GM19467 (cell line): ENCODE data around the gene JAKMIP3.

Experiments used
- ATAC-seq: cut with Tn5 transposase; IDR thresholded peaks from one replicate; pipeline ENCODE4 v1.9.1; 2021; ENCODE audit warnings: mild to moderate bottlenecking, moderate library complexity; ENCODE audit not compliant: unreplicated experiment

Gene JAKMIP3

DNA sequence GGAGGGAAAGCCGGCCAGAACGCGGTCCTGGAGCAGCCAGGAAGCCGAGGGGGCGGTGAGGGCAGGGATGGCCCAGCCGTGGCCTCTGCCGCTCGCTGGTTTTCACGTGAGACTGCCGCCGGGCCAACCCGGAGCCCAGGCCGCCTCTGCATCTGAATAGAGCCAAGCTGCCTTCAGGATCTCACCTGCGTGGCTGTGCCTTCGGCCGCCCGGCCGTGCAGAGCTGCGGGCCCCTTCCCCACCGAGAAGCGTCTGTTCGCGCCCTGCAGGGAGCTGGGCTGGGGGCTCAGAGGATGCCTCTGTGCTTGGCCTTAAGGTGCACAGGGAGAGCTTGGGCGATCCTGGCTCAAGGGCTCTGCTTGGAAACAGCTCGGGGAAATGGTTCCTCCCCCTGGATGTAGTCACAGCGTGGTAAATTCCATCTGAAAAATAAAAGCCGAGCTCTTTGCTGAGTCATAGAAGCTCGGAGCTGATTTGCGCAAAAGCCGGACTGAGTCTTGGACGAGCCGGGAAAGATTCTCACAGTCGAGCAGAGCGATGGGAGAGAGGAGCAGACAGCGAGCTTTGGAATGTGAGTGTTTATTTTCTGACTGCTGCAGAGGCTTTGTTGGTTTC is at the start of gene JAKMIP3:
JAKMIP3 (plus strand) TSS at position 456 of the 615 bp plus-strand sequence. CDS start 38,863 bp downstream, outside the sequence.
- no peak for ATAC-seq

DNA sequence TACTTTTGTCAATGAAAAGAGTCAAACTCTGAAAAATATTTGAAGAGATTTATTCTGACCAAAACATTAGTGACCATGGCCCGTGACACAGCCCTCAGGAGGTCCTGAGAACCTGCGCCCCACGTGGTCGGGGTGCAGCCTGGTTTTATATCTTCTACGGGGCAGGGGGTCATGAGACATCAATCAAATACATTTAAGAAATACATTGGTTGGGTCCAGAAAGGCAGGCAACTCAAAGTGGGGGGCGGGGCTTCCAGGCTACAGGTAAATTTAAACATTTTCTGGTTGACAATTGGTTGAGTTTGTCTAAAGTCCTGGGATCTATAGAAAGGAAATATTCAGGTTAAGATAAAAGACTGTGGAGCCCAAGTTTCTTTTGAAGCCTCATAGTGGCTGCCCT is 49.2 kb upstream of the JAKMIP3 start:
- no peak for ATAC-seq

DNA sequence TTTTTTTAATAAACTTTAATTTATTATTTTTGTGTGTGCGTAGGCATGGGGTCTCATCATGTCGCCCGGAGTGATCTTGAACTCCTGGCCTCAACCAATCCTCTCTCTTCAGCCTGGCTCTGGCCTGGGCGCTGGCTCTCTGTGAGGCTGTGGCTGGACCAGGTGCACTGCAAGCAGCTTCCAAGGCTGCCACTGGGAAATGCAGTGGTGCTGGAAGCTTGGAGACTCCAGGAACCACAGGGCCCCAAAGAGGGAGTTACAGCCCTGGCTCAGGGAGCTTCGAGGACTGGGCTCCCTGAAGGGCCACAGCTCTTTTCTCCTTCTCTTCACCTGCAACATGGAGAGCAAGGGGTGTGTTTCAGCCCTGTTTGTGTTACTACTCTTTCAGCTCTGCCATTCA is 47.3 kb upstream of the JAKMIP3 start:
- ATAC-seq, result no peak

DNA sequence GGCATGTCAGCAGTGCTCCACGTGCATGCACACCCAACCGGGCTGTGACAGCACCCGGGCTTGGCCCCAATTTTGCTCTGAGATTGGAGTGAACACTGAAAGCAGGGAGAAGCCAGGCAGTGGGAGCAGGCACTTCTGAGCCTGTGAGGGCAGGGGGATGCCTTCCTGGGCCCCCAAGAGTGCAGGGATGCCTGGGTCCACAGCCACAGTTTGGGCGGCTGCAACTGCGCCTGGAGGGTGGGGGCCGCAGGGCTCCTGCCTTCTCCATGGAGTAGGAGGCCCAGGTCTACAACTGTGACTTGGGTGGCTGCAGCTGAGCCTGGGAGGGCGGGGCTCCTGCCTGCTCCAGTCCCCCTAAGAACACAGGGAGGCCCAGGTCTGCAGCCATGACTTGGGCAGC is 46.4 kb upstream of the JAKMIP3 start:
- no peak for ATAC-seq

DNA sequence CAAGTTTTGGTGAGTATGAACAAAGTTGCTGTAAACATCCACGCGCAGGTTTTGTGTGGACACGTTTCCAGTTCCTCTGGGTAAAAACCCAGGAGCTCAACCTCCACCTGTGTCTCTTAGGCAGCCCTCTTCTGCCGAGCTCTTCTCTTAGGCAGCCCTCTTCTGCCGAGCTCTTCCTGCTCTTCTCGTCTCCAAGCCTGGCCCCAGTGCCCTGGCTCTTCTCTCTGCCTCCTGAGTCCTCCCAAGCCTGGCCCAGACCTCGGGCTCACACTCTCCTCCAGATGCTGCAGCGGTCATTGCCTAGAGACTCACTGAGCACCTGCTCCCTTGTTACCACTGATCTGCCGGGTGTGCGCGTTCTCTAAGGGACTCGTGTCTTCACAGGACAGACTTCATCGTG is 45.3 kb upstream of the JAKMIP3 start:
- no peak for ATAC-seq

DNA sequence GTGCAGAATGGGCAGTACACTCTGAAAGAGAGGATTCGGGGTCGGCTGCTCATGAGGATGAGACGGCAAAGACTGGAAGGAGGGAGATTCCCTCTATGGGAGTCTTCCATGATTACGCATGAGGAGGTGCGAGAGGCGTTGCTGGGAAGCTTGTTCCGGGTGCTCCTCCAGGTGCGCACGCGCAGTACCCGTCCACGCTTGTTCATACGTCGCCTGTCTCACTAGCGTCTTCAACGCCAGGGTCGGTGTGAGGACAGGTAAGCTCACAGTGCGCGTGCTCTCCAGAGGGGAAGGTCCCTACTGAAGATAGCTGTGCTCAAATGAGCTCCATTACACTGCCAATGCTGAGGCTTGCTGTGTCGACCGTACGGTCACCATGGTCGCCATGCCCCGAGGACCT is 44.7 kb upstream of the JAKMIP3 start:
- no peak for ATAC-seq

DNA sequence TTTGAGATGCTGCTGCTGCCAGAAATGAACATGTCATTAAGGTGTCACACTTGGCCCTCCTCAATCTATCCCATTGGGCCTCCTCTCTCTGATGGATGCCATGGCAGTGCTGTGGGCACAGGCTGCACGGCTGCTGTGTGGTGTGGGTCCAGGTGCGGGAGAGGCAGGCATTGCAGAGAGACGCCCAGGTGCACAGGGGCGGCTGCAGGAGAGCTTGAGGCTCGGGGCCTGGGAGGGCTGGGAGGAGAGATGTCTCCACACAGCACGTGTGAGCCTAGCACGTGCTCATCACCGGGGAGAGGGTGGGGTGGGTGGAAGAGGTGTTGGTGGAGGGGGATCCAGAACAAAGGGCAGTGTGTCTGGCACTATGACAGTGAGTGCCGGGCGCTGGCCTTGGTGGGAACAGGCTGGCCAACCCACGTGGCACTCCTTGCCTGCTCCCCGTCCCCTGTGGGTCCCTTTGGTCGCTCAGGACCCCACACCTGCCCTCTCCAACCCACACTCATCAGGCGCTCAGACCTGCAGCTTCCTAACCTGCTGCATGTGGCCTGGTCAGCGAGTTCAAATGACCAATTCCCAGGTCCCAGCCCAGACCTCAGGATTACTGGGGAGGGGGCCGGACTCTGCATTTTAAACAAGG is 44.1 kb upstream of the JAKMIP3 start:
- ATAC-seq, result no peak

DNA sequence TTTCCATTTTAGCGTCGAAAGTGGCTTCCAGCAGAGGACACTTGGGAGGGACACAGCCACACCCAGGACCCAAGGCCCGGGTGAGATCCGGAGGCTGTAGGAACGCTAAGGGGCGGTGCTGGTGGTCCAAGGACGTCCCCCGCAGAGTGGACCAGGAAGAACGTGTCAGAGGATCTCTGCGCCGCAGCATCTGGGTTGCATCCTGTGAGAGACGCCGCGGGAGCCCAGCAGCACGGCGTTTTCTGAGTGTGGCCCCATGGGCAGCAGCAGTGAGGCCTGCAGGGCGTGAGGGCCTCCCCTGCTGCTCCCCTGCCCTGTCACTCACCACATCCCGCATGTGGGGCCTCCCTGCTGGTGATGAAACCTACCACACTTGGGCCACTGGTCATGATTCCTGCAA is 43.5 kb upstream of the JAKMIP3 start:
- no peak for ATAC-seq

DNA sequence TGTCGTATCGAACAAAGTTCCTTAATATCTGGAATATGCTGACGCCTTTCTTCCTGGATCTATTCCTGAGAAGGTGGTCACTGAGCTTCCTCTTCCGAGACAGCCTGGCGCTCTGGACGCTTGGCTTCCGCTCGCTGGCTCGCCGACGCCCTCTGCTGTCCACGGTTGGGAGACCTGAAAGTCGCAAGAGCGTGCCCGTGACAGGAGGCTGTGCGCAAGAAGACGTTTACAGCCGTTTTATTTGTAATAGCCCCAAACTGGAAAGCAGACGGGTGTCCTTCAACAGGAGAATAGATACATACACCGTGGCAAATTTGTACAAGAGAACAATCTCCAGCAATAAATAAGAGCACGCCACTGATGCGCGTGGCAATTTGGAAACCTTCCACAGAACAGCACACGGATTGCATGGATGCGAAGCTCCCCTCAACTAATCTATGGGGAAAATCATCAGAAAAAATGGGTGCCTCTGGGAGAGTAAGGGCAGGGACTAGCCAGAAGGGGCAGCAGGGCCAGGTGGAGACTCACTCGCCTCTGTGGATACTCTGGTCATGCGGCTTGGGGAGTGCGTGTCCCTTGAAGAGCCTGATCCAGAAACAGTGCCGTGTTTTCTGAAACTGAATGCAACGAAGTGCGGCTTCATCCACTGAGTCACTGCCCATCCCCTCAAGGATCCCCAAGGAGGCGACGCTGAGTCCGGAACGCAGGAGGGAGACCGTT is 42.5 kb upstream of the JAKMIP3 start:
- peak; percentile 84 for ATAC-seq

DNA sequence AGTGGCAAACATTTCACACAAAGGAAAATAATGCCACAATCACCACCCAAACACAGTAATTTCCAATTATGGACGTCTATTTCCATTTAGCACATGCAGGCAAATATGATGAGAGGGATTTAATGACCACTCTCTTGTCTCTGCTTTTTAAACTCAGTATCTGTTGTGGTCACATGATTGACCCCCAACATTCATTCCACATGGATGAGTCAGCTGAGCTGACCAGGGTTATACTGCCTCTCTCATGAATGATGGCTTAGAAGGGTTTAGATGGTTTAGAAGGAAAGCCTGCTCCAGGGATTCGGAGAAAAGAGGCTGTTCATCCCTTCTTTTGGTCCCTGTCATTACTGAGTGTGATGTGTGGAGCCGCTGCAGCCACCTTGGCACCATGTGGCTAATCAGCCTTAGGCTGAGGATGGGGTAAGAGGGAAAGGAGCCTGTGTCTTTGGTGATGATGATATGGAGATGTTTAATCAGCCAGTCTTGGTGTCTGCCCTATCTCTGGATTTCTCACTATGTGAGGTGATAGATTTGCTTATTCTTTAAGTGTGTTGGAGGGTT is 38.2 kb upstream of the JAKMIP3 start:
- no peak for ATAC-seq

DNA sequence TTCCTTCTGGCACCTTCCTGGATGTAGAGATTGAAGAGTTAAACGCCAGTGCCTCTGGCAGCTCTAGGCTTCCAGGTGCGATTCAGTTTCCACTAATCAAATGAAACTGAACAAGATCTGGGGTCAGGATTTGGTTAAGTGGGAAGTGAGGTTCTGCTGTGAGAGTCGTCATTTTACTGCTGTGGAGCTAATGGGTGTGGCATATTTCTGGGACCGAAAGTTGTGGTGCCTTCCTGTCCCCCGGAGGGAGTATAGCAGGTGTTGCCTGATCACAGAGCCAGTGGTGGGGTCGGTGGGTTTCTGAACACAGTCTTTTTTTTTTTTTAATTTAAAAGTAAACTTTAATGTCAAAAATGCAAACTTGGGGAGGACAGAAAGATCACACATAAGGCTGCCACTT is 37.0 kb upstream of the JAKMIP3 start:
- ATAC-seq, result no peak

DNA sequence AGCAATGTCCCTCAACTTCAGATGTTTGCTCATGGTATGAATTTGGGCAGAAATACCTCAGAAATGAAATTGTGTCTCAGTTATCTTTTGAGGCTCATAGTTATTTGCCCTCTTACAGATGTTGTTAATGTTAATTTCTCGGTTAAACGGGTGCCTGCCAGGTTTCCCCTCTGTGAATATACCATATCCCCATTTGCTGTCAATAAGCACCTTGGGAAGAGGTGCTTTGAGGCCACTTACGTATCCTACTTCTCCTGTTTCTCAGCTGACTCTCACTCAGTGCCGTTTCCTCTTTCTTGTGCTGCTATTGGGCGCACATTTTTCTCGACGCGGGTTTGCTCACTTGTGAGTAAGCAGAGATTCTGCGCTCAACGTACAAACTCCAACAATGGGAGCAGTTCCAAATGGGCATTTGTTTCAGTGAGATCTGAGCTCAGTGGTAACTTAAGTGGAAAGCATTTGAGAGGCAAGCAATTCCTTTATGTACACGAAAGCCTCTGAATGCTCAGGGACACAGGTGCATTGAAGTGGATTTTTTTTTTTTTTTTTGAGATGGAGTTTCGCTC is 34.8 kb upstream of the JAKMIP3 start:
- no peak for ATAC-seq

DNA sequence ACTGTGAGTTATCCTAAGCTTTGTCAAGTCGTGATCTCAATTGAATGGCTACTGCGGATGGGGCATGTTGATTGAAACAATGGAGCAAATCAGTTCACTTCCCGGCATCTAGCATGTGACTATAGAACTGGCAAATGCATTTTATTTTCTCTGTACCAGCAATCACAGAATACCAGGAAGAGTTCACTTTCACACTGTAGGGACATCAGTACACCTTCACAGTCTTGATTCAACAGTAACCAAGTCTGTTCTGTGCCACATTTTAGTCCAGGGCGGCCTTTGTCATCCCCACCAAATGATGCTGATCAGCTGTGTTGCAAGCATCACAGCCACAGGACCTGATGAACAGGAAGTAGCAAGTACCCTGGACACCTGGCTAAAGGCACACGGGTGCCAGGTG is 32.1 kb upstream of the JAKMIP3 start:
- ATAC-seq, result no peak

DNA sequence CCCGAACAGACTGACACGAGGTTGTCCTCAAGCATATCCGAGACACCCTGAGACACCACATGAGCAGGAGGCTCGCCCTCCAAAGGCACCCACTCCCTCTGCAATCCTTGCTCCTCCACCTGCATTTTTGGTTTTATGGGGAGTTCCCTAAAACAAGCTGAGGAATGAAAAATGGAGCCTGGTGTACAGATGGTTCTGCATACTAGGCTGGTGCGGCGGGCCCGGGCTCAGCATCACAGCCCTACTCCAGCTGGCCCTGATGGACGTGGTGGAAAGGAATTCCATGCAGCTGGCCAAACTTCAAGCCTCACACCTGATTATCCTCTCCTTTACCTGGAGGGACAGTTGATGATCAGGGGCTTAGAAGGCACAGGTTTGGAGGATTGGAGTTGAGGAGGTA is 30.3 kb upstream of the JAKMIP3 start:
- no peak for ATAC-seq

DNA sequence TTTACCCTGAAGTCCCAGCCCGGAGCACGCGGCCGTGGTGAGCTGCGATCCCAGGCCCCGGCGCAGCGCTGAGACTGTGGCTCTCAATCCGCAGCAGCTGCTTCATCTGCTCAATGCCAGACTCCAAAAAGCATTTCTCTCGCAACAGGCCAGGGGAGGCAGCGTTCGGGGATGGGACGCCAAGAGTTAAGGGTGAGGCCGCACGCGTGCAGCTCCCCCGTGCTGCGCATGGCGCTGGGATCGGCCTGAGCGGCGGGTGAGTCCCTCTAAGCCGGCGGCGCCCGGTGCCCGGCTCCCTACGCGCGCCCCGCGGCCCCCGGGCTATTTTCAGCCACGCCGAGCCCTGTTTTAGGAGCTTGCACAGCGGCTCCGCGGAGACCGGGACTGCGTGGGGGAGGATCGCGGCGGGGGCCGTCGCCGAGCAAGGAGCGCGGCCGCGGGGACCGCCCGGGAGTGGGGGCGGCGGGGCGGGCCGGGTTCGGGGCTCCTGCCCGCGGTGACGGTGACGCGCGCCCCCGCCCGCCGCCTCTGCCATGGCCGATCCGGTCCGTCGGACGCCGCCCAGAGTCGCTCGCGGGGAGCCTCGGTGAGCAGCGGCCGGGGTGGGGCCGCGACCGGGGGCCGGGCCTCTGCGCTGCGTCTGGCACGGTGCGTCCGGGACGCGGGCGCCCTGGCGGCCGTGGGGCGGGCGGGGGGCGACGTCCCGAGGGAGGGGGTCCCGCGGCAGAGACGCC is 29.4 kb upstream of the JAKMIP3 start:
- no peak for ATAC-seq

DNA sequence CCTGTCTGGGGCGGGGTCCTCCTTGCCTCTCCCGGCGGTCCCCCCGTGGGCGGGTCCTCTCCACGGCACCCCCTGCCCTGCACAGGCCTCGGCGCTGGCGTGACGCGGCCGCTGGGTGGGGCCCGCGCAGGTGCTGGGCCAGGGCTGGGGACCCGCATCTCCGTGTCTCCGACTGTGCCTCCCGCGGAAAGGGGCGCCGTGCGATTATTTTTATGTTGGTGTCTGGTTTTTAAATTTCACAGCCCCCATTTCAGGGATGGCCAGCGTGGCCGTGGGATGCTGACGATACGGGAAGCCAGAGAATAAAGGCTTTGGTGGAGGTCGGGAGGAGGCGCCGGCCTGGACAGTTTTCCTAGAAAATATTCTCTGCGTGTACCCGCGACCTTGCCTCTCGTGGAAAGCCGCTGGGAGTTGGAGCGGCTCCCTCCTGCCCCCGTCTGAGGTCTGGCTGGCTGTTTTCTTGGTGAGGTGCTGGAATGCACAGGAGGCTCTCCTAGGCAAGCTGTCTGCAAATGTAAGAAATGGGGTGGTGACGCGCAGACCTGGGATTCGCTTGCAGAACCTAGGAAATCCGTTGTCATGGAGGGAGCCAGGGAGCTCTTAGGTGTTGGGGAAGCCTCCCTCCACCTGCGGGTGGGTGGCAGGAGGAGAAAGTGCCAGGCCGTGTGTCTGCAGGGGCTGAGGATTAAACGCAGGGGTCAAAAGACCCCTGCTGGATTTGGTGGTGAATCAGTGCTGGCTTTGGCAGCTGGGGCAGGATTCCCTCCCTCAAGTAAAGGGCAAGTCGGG is 28.7 kb upstream of the JAKMIP3 start:
- no peak for ATAC-seq

DNA sequence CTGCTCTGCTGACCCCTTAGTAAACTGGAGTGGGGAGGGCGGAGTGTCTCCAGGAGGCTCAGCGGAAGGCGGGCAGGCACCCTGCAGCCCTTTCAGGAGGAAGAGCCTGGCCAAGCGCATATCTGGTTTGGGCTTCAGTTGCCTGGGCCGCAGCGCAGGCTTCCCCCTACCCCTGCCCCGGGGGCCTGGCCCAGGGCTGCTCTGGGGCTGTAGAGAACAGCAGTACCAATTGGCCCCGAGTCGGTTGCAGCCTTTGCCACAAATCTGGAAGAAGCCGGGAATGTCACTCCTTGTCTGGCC is 28.1 kb upstream of the JAKMIP3 start:
- ATAC-seq, result no peak

DNA sequence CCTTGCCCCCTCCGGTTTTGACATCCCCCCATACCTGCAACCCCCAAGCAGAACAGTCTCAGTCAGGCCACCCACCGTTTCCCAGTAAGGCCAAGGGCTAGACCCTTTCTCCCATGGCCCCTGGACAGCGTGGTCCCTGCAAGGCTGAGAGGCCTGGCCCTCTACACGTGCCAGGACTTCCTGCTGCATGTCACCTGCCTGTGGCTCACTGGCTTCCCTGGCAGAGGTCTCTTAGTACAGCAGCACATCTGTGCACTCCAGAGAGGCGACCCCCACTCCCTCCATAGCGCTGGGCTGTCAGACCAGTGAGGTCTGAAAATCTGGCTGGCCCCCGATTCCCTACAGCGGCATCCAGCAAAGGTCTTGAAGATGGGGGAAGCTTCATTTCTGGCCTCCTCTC is 26.4 kb upstream of the JAKMIP3 start:
- no peak for ATAC-seq

DNA sequence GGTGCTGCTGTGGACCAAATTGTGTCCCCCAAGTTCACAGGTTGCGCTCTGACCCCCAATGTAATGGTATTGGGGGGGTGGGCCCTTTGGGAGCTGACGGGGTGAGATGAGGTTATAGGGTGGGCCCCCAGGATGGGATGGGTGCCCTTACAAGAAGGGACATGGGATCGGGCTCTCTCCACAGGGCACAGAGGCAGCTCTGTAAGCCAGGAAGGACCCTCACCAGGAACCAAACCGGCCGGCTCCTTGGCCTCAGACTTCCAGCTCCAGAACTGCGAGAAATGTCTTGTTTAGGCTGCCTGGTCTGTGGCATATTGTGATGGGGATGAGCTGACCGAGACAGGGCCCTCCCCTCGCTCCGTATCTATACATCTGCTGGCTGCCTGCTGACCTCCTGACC is 25.7 kb upstream of the JAKMIP3 start:
- no peak for ATAC-seq

DNA sequence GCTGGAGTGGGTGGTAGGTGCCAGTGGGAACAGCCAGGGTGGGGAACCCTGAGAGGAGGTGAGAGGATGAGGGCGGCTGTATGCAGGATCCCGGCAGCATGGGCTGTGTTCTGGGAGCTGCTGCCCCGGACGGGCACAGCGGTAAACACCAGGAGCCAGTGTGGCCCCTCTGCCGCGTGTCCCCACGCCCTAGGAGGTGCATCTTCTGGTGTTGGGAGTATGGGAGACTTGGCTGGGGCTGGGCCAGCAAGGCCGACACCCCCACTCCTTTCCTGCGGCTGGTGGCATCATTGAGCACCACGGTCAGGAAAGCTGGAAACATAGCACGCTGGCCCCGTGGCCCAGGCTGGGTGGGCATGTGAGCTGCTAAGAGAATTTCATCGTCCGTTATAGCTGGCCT is 24.4 kb upstream of the JAKMIP3 start:
- no peak for ATAC-seq
